ENCODE data around the gene CRELD2. TPM values are rescaled to one million over a fixed set of nuclear protein-coding genes. Genes with fewer than 3 reads are reported as not detected.

CRELD2 gene
- total RNA-seq, 1 experiment from 2014 or later = 48.3 TPM

GRCh38 chr22:49956914-49957825, 38.7 kb downstream of the CRELD2 start:
- DNase-seq (ENCODE audit: low spot score) = no peak

DNA sequence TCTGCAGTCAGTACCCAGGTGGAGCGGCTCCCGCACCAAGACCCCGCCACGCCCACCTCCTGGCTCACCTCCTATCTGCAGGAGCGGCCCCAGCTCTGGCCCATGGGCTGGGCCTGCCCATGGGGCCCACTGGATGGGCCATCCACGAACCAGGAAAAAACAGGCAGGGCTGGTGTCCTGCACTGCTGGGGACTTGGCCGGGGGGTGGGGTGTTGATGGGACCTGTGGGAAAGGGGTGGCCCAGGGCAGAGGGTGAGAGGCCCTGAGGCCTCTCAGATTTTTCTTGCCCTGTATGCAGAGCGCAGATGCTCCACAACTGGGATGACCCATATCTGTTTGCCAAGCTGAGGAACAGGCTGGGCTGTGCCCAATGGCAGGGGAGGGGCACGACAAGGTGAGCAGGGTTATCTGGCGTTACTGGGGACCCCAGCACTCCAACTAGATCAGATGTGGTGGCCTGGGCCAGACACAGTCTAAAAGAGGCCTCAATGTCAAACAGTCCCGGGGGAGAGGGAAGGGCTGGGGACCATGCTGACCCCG, 39.5 kb downstream of the CRELD2 start:
- no peak for DNase-seq (ENCODE audit: low spot score)

DNA sequence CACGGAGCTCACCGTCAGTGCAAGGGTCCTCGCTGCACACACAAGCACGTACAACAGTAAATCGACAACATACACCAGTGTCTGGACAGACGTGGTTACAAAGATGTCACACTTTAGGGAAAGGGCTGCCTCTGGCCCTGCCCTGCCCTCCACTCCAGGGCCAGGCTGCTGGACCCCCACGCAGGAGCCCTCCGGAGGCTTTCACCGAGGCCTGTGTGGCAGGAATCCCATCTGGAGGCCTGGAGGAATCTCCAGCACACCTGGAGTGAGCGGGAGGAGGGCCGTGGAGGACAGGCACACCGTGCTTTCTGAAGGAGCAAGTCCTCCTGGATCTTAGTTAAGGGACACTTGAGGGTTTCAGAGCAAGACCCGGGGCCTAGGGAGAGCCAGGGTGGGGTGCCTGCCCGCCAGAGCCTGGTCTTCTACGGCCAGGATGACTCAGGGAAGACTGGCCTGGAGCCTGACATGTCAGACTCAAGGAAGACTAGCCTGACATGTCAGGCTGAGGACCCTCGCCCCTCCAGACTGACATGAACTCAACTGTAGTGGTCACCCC, 40.0 kb downstream of the CRELD2 start:
- DNase-seq (ENCODE audit: low spot score) = no peak

- no peak for DNase-seq (ENCODE audit: low spot score)
Measured at GRCh38 chr22:49958931-49959781, 40.7 kb downstream of the CRELD2 start.

DNA sequence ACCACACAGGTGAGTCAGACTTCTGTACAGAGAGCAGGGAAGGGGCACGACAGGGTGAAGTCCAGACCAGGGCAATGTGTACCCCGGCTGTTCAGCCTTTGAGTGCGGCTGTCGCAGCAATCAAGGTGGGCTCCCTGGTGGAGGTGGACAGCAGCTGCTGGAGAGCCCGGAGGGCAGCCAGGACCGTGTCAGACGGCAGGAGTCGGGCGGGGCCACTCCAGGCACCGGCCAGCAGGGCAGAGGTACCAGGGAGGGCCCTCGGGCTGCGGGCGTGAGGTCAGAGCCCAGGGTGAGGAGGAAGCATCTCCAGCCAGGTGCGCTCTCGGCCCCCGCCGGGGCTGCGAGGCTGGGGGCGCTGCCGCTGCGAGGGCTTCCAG, 41.3 kb downstream of the CRELD2 start:
- peak; percentile 52 for DNase-seq (ENCODE audit: low spot score)

- peak; percentile 79 for DNase-seq (ENCODE audit: low spot score)
Measured at GRCh38 chr22:49960159-49961004, 41.9 kb downstream of the CRELD2 start, which contains the start of gene PIM3. Gene PIM3 (plus strand): TSS chr22:49960772. CDS start chr22:49960948, 176 bp downstream.

DNA sequence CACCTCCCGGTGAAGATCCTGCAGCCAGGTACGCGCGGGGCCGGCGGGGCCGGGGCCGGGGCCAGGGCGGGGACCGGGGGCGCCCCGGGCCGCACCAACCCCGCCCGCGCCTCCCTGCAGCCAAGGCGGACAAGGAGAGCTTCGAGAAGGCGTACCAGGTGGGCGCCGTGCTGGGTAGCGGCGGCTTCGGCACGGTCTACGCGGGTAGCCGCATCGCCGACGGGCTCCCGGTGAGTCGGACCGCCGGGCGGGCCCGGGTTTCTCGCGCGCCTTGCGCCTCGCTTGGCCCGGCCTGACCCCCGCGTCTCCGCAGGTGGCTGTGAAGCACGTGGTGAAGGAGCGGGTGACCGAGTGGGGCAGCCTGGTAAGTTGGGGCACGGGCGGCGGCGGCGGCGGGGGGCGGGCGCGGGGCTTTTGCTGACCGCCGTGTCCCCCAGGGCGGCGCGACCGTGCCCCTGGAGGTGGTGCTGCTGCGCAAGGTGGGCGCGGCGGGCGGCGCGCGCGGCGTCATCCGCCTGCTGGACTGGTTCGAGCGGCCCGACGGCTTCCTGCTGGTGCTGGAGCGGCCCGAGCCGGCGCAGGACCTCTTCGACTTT, 42.7 kb downstream of the CRELD2 start:
- DNase-seq (ENCODE audit: low spot score) = no peak

DNA sequence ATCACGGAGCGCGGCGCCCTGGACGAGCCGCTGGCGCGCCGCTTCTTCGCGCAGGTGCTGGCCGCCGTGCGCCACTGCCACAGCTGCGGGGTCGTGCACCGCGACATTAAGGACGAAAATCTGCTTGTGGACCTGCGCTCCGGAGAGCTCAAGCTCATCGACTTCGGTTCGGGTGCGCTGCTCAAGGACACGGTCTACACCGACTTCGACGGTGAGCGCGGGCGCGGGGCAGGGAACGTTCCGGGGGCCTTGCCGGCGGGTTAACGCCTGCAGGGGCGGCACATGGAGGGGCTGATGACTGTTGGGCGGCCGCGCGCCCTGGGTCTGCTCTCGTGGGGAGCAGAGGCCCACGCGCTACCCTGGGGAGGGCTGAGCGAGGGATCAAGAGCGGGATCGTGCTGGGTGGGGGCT, 43.2 kb downstream of the CRELD2 start:
- DNase-seq (ENCODE audit: low spot score) = no peak

DNA sequence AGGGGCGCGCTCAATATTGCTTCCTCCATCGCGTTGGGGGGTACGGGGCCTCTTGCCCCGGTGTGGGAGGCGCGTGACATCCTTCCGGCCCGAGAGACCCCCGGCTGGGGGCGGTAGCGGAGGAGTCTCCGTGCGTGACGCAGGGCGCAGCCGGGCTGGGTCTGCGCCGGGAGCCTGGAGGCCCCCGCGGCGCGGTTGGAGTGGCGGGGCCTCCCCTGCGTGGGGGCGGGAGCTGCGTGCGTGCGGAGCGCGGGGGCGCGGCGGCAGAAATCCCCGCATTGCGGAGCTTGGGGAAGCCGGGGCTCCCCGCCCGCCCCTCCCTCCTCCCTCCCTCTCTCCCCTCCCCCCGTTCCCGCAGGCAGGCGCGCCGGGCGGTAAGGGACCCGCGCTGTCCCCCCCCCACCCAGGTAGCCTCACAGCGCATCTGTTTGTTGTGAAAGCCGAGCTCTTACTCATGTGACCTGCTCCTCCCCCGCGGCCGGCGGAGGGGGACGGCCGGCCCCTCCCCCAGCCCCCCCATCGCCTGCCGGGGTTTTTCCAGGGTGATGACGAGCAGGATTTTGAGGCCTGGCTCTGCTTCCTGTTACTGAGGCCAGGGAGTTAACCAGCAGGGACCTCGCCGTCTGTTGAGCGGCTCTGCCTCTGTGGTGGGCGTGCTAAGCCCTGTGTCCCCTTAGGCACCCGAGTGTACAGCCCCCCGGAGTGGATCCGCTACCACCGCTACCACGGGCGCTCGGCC, 43.7 kb downstream of the CRELD2 start:
- peak; percentile 73 for DNase-seq (ENCODE audit: low spot score)

GRCh38 chr22:49962751-49963646, 44.6 kb downstream of the CRELD2 start:
- no peak for DNase-seq (ENCODE audit: low spot score)

GRCh38 chr22:49963647-49964026, 45.2 kb downstream of the CRELD2 start:
- no peak for DNase-seq (ENCODE audit: low spot score)

- no peak for DNase-seq (ENCODE audit: low spot score)
Measured at GRCh38 chr22:49964136-49965090, 46.0 kb downstream of the CRELD2 start.

GRCh38 chr22:49965091-49966040, 46.9 kb downstream of the CRELD2 start:
- no peak for DNase-seq (ENCODE audit: low spot score)

DNA sequence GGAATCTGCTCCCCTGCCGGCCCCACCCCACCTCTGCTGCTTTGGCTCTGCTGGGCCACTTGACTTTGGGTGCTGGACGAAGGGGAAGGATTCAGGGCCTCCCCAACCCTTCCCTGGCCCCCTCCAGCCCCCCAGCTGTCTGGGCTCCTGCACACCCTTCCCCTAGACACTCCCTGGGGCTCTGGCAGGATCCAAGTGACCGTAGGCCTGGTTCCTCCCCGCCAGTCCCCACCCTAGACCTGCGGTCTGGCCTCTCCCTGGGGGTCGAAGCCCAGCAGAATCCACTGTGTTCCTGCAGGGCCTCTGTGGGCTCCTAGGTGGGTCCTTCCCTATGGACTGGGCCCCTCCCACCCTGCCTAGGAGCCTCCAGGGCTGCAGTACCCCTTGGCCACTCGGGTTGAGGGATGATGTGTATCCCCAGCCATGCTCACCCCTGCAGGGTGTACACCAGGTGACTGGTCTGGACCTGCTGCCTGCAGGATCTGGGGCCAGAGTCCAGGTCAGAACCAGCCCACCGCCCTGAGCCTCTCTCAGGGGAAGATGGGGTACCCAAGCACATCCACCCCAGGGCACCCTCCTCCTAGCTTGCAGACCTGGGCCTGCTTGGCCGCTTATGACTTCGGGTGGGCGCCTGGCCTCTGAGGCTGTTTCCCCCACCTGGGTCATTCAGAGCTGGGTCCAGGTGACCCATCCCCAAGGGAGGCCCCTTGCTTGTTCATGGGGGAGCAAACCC, 47.8 kb downstream of the CRELD2 start:
- DNase-seq (ENCODE audit: low spot score) = no peak

DNA sequence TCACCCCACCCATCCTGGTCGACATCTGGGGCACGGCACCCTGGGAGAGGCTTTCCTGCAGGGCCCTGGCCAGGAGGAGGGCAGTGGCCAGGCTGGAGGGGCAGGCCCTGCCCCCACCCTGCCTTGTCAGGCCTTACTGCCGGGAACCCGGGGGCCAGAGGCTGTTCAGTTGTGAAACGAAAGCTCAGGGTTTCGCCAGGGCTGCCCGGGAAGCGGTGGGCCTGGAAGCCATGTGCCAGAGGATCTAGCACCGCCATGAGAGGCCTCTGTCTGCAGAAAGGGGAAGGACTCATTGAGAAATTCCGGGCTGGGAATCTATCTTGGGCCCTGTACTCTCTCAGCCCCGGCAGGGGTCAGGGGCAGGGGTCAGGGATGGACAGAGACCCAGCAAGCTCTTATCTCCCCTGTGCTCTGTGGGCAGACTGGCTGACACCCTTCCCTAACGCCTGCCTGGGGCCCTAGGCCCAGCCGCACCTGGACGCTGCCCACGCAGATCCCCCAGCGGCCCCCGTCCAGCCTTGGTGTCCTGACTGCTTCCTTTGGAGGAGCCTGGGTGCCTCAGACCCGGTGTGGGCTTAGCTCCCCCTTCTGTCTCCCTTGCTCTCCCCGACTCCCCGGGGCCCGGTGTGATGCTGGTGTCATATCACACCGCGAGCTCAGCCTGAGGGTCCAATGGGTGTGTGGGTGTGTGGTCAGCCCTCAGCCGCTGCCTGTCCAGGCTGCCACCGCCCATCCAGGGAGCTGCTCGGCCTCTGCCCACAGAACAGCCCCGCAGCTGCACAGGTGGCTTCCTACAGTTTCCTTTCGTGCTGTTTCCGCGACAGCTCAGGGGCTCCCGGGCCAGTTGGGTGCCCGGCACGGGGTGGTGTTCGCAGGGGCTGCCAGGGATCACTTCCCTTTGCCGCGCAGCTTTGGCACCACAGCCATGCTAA, 48.6 kb downstream of the CRELD2 start:
- no peak for DNase-seq (ENCODE audit: low spot score)
